Hippocampal formation (tissue), 2 donors: ENCODE data around the gene MAD1L1.
"Not testable (repeated sequence)": the region's sequence is repeated elsewhere in the genome, so short reads cannot be mapped to it uniquely, and the experiment has no call there.

Source experiments
- DNase-seq, 2 donors: peaks; one replicate each; lab custom pipeline; 2025; lab: John Stamatoyannopoulos, UW

MAD1L1 gene

DNA sequence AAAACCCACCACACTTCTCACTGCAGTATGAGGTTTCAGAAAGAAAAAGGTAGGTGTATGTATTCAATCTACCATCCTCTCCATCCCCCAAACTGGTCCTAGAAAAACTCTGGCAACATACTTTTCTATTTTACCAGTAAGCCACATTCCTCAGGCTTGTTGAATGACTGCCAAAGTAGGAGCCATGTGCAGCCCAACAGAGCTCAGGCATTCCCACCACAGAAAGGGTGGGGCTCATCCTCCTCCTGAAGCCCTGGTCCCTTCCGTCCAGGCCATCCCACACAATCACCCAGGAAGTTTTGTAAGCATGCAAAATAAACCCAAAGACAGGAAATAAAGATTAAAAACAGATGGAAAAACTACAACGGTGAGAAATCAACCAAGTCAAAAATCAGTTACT is 57.2 kb downstream of the MAD1L1 start:
- DNase-seq = no peak

DNA sequence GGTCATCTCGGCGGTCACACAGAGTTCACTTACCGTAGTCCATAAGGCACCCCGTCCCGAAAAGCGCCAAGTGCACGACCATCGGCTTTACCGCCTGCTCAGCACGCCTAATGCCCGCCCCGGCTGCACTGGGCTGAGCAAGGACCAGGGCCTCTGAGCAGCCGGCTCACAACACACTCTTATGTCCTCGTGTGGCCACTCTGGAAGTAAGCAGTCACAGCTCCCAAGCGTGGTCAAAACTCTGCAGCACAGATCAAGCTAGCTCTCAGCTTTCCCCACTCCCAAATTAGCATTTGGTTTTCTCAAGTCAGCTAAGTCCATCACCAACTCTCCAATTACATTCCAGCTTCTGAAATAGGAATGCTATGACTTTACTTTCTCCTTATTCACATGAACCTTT is 57.7 kb downstream of the MAD1L1 start:
- DNase-seq = no peak

DNA sequence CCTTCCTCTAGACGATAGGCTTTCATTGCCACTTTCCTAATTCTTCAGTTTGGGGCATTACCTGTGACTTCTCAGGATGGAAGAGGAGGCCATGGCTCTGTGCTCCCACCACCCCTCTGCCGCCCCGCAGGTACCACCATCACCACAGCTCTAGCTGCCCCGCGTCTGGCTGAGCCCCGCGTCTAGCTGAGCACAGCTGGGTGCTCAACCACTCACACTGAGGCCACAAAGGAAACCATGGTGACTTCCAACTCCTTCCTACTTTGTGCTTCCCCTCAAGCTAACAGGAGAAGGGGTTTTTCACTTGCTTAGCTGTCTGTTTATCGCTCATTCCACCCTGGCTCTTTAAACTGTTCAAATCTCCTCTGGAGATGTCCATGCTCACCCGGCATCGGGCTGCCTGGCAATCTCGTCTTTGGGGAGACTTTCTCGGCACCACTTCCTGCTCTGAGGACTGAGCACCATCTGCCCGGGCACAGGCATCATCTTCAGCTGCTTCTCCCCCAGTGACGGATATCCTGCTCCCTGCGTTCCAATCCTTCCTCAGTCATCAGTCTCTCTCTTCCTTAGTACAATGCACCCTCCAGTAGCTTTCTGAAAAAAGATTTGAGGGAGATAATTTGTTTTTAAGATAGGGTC is 59.4 kb downstream of the MAD1L1 start:
- DNase-seq = no peak

DNA sequence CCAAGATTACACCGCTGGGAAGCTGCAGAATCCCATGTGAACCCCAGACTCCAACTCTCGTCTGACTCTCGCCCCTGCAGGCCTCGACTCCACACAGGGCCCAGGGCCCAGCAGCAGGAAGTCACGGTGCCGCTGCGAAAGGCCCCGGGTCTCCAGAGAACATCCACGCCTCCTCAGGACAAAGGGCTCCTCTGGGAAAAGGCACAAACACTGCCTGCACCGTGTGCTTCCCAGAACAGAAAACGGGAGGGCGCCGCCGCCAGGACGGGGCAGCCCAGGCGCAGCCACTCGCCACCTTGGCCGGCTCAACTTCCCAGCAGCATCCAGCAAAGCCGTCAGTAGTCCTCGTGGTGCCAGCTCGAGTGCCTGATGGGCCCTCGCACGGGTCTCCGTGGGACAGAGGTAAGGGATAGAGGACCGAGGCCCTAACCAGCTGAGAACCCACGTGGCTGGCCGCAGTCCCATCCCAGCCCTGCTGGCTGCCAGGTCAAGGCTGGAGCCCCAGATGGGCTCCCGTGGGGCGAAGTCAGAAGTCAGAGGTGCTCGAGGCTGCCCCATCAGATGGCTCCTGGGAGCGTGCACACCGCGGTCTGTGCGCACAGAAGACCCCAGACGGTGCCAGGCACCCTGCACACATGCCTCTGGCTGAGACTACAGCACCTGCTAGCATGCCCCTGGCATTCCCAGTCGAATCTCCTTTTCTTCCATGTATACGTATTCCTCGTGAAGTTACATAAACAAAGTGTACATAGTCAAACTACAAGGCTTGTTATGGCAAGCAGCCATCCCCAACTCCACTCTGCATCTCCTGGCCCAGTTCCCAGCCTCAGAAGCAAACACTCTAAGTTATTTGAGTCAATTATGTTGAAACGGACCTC is 60.2 kb downstream of the MAD1L1 start:
- no peak for DNase-seq

DNA sequence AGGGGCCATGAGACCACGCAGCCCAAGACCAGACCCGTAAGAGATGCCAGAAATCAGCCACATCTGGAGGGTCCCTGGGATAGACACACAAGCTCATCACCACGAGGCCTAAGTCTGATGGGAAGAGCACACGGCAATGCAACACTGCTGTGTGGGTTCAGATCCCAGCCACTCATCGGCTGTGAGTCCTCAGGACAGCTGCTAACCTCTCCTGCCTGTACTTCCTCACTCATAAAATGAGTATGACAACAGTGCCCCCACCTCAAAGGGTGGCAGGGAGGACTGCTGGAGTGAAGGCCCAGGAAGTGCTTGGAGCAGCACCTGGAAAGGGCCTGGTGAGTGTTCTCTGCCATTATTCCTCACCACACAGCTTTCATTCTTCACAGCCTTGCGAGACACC is 60.9 kb downstream of the MAD1L1 start:
- DNase-seq = no peak

DNA sequence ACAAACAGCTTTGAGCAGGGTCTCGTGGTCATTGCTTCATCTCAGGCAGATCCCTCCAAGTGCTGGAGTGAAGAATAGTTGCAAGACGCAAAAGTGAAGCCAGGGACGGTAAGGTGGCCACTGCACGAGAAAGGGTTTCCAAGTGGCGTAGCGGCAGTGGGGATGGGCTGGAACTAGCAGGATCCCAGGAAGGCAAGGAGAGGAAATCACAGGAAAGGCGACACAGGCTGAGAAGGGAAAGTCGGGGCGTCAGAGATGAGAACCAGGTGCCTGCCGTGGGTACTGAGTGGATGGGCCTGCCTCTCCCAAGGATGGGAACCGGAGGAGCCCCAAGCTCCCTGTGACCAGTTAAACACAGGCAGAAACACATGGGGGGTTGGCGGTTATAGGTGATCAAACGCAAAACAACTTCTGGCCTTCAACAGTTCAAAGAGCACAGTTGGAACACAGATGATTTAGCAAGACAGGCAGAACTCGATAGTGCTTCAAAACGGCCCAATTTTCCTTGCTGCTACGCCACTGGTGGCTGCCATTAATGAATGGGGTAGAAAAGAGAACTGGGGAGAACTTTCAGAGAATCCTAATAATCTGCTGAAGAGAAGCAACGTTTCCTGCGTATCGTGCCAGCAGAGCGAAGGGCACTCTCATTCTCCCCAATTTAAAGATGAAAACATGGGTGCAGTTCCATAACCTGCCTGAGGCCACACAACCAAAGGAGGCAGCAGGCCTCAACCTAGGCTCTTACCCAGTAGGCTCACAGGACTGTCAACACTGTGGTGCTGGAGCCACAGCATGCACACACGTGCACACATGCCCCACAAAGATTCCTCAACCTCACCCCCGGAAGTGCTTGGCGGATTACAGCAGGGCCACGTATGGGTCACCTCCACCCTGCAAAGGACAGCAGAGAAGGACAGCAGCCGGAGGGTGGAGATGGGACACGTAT is 61.9 kb downstream of the MAD1L1 start:
- DNase-seq = no peak

DNA sequence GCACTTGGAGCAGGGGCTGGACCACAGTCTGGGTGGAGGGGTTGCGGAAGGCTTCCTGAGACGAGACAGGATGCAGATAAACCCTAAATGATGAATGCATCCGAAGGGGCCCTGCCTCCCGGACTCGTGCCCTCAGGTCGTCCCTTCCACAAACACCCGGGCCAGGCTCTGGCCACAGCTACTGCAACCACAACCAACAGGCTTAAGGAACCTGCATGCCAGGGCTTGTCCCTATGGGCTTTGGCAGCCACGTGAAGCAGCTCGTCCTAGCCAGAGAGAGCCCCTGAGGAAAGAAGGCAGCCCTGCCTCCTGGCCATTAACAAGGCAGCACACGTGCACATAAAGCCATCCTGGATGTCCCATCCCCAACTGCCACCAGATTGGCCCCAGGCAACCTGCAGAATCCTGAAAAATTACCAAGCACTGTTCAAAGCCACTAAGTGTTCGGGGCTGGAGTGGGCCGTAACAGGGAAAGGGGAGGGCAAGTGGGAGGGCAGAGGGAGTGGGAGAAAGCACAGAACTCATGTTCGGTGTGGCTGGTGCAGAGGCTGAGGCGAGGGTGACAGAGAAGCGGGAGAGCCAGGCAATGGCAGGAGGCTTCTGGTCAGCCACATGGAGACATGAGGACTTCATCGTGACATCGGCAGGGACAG is 62.7 kb downstream of the MAD1L1 start:
- DNase-seq = no peak

DNA sequence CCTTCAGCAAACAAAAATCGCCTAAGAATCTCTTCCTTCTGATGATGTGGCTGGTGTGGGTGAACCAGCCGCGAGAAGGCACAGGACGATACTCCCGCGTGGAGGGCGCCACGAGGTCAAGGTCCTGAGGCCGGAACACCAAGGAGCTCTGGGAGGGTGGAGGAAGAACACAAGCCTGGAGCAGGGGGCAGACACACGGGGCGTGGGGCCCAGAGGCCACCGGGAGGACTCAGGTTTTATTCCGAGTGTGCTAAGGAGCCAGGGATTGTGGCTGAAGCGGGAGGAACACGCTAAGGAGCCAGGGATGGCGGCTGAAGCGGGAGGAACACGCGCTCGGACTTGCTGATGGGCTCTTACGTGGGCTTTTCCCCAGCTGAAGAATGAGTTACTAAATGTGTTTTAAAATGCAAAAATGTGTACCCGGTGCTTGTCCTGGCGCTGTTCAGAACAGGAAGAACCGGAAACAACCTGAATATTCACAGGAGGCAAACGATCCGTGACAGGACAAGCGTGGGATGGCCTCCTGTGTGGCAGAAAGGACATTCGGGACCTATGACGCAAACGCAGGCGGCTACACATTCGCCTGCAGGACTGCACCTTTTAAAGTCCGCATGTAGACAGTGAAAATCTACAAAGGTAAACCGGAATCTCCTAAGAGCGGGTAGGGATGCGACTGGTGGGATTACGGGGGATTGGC is 64.0 kb downstream of the MAD1L1 start:
- DNase-seq = no peak

DNA sequence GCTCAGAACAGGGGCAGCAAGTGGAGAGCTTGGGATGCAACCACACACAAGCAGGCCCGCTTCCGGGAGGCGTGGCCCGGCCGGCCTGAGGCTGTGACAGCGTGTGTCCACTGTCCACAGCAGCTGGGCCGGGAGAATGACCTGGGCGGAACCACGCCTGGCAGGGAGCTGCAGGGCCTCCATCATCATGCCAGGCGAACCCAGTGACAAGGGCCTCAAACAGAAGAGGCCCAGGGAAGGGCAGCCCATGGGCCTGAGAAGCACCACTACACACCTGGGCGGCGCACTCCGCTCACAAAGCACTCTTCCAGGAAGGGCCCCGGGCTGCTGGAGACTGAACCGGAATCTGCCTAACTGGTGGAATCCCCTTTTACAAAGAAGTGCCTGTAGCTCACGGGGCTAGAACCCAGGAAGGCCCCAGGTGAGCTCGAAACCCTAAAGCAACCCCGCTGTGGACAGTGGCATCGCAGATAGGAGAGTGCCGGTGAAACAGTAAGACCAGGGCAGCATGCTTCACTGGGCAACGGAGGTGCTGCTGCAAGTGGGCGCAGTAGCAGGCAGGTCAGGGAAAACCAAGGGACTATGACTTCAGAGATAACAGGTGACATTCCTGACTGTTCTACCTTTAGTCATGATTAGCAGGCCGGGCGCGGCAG is 66.0 kb downstream of the MAD1L1 start:
- DNase-seq = peak; percentile 40 to 50

DNA sequence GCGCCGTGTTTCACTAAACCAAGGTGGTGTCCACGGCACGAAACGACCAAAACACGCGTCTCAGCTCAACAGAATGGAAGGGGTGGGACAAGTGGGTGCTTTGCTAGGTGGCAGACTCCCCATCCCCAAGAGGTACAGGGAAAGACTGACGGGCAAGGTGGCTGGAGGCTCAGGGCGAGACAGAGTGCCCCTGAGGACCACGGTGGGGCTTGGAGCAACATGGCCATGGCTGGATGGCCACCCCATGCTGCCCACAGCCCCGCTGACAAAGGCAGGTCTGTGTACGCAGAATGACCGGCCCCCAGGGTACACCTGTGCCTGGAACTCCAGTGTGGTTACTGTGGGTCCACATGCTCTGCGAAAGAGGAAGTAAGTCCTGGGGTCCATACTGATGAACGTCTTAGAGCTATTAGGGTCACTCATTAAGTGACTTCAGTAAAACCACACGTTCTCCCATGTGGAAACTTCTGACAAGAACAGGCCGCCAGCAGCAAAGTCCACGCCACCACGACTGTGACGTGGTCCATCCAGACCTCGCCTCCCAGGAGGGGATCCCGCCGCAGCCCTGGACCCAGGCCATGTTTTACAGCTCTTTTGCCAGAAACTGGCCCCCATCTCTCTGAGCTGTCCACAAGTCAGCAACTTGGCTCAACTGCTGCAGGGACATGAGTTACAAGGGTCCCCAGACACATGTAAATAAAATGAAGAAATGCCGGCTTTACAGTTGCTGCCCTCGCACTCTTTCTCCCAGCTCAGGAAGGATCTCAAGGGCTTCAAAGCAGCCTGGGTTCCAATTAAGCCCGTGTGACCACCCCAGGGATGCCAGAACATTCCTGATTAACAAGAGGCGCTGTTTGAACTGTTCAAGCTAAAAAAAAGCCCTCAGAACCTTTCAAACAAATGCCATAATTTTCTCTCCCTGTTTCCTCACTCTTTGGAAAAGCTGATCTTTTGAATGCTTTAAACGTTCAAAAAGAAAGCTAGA is 66.8 kb downstream of the MAD1L1 start:
- DNase-seq = no peak

DNA sequence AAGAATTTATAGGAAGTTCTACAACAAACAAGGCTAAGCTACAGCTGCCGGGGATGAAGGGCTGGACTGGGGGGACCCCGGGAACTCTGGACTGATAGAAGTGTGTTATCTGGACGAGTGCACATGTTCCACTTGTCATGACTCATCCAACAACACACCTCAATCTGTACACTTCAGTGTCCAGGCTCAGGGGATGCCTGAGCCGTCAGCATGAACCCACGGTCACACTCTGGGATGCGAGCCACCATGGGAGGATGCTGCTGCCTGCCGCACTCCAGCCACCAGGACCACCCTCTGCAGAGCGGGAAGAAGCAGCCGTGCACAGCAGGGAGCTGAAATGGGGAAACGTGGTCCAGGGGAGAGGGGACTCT is 67.5 kb downstream of the MAD1L1 start:
- DNase-seq = no peak

DNA sequence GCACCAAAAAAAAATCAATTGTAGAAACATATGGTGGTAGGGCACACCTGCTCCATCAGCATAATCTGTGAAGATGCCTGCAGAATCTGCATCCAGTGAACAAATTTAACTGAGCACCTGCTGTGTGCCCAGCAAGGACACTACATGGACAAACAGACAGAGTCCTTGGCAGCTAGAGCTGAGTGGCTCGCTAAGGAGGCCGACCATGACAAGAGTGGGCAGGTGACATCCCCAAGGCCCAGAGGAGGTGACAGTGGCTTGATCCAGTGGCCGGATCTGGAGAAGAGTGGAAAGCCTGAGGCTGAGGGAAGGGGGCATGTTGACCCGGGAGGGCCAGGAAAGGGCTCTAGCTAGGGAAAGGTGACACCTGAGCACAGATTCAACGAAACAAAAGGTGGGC is 68.1 kb downstream of the MAD1L1 start:
- DNase-seq = no peak

DNA sequence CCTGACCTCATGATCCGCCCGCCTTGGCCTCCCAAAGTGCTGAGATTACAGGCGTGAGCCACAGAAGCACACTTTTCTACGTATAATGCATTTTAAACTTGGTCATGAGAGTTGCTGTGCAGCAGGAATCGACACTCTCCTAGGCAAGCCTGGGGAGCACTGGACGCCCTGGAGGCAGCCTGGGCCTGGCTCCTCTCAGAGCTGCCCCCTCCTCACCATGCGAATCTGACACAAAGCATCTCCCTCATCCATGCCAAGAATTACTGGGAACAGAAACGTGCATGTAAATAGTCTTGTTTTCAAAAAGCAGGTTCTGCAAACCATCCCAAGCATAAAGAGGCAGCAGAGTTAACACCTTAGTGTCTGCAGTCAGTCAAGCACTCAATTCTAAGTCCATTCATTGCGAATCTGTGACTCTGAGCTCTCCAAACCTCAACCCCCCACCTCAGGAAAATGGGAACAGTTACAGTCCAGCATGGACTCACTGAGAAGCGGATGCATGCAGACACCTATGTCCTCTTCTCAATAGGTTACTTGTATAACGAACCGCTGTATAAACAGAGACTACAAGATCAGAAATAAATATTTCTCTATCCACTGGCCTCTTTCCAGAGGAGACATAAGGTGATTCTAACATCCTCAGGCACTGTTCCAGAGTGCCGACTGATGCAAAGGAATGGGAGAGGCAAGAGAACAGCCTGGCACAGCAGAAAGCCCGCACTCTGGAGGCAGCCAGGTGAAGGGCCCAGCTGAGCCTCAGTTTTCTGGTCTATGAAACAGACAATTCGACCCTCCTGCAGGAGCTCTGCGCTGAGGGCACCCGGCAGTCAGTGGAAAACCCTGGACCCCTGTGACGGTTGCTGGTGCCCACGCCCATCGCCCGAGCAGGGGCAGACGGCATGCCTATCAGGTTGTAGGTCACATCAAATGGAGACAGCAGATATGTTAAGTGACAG is 68.9 kb downstream of the MAD1L1 start:
- DNase-seq = no peak

DNA sequence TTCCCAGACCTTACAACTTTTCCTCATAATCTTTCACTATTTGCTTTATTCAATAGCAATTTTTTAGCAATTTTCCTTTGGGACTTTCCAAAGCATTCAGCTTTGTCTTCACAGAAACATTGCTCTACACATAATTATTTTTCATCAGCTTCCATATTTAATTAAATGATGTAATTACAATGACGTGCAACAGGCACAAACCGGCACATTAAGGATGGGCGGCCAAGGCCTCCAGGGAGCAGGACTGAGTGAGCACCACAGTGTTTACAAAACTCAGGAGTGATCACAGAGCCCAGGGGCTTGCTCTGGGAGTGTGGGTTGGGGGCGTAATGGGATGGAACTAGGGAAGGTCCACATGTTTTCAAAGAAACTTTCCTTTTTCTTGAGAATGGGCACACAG is 69.8 kb downstream of the MAD1L1 start:
- DNase-seq = no peak

DNA sequence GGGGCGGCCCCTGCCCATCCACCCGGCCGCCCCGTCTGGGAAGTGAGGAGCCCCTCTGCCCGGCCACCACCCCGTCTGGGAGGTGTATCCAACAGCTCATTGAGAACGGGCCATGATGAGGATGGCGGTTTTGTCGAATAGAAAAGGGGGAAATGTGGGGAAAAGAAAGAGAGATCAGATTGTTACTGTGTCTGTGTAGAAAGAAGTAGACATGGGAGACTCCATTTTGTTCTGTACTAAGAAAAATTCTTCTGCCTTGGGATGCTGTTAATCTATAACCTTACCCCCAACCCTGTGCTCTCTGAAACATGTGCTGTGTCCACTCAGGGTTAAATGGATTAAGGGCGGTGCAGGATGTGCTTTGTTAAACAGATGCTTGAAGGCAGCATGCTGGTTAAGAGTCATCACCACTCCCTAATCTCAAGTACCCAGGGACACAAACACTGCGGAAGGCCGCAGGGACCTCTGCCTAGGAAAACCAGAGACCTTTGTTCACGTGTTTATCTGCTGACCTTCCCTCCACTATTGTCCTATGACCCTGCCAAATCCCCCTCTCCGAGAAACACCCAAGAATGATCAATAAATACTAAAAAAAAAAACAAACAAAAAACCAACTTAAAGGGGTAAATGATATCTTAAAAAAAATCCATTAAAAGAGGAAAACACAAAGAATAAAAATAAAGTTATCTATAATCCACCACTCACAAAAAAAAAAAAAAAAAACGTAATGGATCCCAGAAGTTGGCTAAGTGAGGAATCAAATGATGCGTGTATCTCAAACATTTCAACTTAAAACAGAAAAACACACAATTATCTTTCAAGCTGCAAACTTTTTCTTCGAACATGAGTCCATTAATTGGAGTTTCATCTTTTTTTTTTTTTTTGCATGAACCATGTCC is 70.5 kb downstream of the MAD1L1 start:
- not testable (repeated sequence) for DNase-seq

DNA sequence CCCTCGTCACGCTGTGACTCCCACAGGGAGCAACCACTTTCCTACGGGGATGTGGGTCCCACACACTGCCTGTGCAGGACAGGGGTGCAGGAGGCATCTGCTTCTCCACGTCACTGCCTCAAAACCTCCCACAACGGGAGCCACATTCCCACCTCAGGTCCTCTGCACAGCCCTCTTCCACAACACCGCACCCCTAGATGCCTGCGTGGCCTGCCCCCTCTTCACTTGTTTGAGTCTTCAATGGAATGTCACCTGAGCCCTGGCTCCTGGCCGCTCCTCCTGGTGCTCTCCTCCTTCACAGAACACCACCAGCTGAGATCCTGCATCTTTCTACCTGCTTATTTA is 73.6 kb downstream of the MAD1L1 start:
- no peak for DNase-seq
